Ovary (tissue), 9 donors: ENCODE measurements around the gene VBP1. TPM values are rescaled to one million over a fixed set of nuclear protein-coding genes. Genes with fewer than 3 reads are reported as not detected.

Experiments used
- DNase-seq, 5 donors: peaks; one replicate each; pipeline ENCODE4 v3.0.0-alpha.2; 2019 to 2020
- H3K27ac ChIP-seq, 2 donors: fragments of 200-600 bp; one replicate each; pipeline versions ENCODE4 v1.5.1 to v1.8.0; 2019 to 2022
- H3K27me3 ChIP-seq: fragments of 200-600 bp; one replicate; pipeline ENCODE4 v1.8.0; 2022
- H3K36me3 ChIP-seq: fragments of 200-600 bp; sonication (generic); one replicate; pipeline ENCODE4 v1.5.1; 2019
- H3K4me1 ChIP-seq: one replicate; pipeline ENCODE4 v1.8.1; 2013; ENCODE audit warnings: mild to moderate bottlenecking, moderate library complexity; ENCODE audit not compliant: insufficient read depth
- H3K4me3 ChIP-seq: fragments of 200-600 bp; sonication (generic); one replicate; pipeline ENCODE4 v1.5.1; 2017
- H3K9me3 ChIP-seq, 2 donors: fragments of 200-600 bp in 1 of 2; sonication (generic) in 1 of 2; one replicate each; pipeline versions ENCODE4 v1.5.1 to v1.8.1; 2013 to 2019; ENCODE audit warnings: mild to moderate bottlenecking in 1 of 2, moderate library complexity in 1 of 2
- EP300 ChIP-seq: sonication (generic); formaldehyde crosslinking; IDR thresholded peaks from one replicate; pipeline ENCODE4 v1.6.1; 2017; ENCODE audit warnings: antibody characterized with exemption
- POLR2A ChIP-seq: fragments of 450-650 bp; IDR thresholded peaks from one replicate; pipeline ENCODE4 v1.6.1; 2017; ENCODE audit warnings: antibody characterized with exemption, mild to moderate bottlenecking, moderate library complexity
- WGBS, 3 donors: extraction: QIAGEN DNeasy Blood & Tissue Kit in 1 of 3; methylation state at CpG; one replicate each; pipeline versions ENCODE4 v1.1.5 to v1.1.7; 2013 to 2017; 5-methylcytosine and 5-hydroxymethylcytosine counted together
- intact Hi-C, 4 donors: fragments of 100-400 bp; cut with DNase I; formaldehyde crosslinking; loops; one replicate each; pipeline versions ENCODE4 v1.11.0 to v1.15.1; 2022 to 2023
- polyA plus RNA-seq, 2 donors: library from polyadenylated mRNA; stranded (reverse); fragments of 200-250 nt in 1 of 2; fragments of 350-450 nt in 1 of 2; fragmentation: Illumina TruSeq in 1 of 2; extraction: RNeasy Lipid Tissue Mini Kit (QIAGEN cat#74804) in 1 of 2; gene quantifications; one replicate each; pipeline ENCODE4 v1.2.3, GENCODE V29; 2013 to 2014
- total RNA-seq, 7 donors: library from RNA; depleted of rRNA in 2 of 7; stranded (reverse); fragments of >200 nt in 2 of 7; fragmentation: NEBNext Ultra II Directional in 3 of 7; extraction: Animal tissue kit (Norgen Biotek cat#: 25700) in 3 of 7; gene quantifications; one replicate each; pipeline versions ENCODE4 v1.1.0 to v1.2.4, GENCODE V29; 2016 to 2023
- TF ChIP-seq, protein P1 (sequence below), 3 donors: fragments of 450-650 bp in 2 of 3; fragments of 200-600 bp in 1 of 3; IDR thresholded peaks; one replicate each; pipeline versions ENCODE4 v1.5.1 to v1.8.0; 2016 to 2022; ENCODE audit warnings: antibody characterized with exemption in 3 of 3, mild to moderate bottlenecking in 1 of 3
- donor health status: DM: no; HTN: no; CAD: no; lungs with moderate emphysema.
- donor health status: DM: no; HTN: no; CAD: no.
- donor health status: Bipolar disorder and iron deficiency.
- donor health status: DM: yes; HTN: yes; CAD: no.
- donor health status: DM: no; HTN: no; CAD: no.
- donor health status: DM: yes; HTN: yes; CAD: no.

The VBP1 gene
- total and polyA plus RNA-seq, 9 donors = 27.1 to 46.0 (median 34.3) TPM

DNA sequence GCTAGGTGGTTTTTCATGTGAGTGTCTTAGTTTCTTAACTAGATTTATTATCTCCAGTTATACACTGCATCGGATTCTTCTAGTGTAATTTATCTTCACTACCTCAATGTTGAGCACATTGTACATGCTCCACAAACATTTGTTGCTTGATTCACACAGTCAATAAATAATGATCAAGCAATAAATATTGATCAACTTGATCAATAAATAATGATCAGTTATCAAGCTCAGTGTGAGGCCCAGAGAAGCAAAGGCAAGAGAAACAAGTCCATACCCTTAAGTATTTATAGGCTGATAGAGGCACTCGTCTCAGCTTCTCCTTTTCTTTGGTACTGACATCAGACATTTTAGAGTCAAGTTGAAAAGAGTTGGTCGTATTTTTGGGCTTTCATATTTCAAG lies 5.1 kb upstream of the VBP1 start:
- Histone ChIP-seq H3K9me3 (no peaks in the 10 kb centered on the region), H3K27me3 (no peaks in the 10 kb centered on the region), H3K4me3 (no peak overlapping the region), H3K4me1 (no peaks in the 10 kb centered on the region), H3K36me3 (no peaks in the 10 kb centered on the region), H3K27ac (no peak overlapping the region)
- DNase-seq = no peak
- TF ChIP-seq EP300 (no peak), POLR2A (no peak)
- TF ChIP-seq, protein P1, sequence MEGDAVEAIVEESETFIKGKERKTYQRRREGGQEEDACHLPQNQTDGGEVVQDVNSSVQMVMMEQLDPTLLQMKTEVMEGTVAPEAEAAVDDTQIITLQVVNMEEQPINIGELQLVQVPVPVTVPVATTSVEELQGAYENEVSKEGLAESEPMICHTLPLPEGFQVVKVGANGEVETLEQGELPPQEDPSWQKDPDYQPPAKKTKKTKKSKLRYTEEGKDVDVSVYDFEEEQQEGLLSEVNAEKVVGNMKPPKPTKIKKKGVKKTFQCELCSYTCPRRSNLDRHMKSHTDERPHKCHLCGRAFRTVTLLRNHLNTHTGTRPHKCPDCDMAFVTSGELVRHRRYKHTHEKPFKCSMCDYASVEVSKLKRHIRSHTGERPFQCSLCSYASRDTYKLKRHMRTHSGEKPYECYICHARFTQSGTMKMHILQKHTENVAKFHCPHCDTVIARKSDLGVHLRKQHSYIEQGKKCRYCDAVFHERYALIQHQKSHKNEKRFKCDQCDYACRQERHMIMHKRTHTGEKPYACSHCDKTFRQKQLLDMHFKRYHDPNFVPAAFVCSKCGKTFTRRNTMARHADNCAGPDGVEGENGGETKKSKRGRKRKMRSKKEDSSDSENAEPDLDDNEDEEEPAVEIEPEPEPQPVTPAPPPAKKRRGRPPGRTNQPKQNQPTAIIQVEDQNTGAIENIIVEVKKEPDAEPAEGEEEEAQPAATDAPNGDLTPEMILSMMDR (IDR thresholded peaks at IDR 0.05) = no peak
- 58 to 61% (median 60%) methylated on average over 3 of the region's 3 CpGs for WGBS, 3 donors
- intact Hi-C loops = no loop called here

DNA sequence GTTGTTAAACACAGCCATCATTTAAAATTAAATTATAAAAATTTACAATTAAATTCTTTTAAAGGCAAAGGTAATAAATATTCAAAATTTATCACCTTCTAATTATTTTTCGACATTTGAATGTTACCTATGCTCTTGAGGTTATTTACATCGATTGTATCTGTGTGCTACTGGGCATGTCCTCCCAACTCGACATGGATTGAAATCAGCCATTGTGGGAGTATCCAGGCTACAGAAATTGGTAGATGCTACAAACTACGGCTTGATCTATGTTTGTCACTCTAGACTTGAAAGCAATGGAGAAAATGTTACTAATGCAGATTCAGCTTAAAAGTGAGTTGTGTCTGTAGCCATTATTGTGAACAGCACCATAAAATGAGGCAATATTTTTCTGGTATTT lies 2.5 kb upstream of the VBP1 start:
- Histone ChIP-seq H3K36me3 (no peaks in the 10 kb centered on the region), H3K9me3 (no peaks in the 10 kb centered on the region), H3K27me3 (no peaks in the 10 kb centered on the region), H3K27ac (no peak overlapping the region), H3K4me3 (no peak overlapping the region), H3K4me1 (peaks cover 2% of the 10 kb centered on the region)
- no peak for TF ChIP-seq EP300
- no peak for TF ChIP-seq POLR2A
- TF ChIP-seq, protein P1 (IDR thresholded peaks at IDR 0.05) = no peak
- no peak for DNase-seq
- intact Hi-C loops = no loop called here
- 61 to 69% (median 66%) methylated on average over 4 of the region's 4 CpGs for WGBS, 3 donors

GRCh38 chrX:155215443-155216178 lies 649 bp upstream of the VBP1 start:
- Histone ChIP-seq H3K4me1 (peaks cover 2% of the 10 kb centered on the region), H3K27me3 (no peaks in the 10 kb centered on the region), H3K9me3 (no peaks in the 10 kb centered on the region), H3K36me3 (no peaks in the 10 kb centered on the region), H3K27ac (peak overlapping the region in 1 of 2 donors; percentile 80), H3K4me3 (peak overlapping the region; percentile 78)
- TF ChIP-seq POLR2A (no peak), EP300 (no peak)
- TF ChIP-seq, protein P1 (IDR thresholded peaks at IDR 0.05) = no peak
- intact Hi-C loops = loop anchor here in 1 of 4 donors (5.0 kb wide), 1 partner anchor 1443 kb away; no protein-coding TSS in a partner anchor
- DNase-seq = no peak
- WGBS, 3 donors = 54 to 55% (median 55%) methylated on average over 15 of the region's 15 CpGs

- intact Hi-C loops = loop anchor here in 1 of 4 donors (5.0 kb wide), 1 partner anchor 1445 kb away; no protein-coding TSS in a partner anchor
- Histone ChIP-seq H3K4me3 (peak overlapping the region; percentile 78), H3K27me3 (no peaks in the 10 kb centered on the region), H3K27ac (peak overlapping the region; percentile 80 to 83), H3K4me1 (peaks cover 2% of the 10 kb centered on the region), H3K9me3 (no peaks in the 10 kb centered on the region), H3K36me3 (no peaks in the 10 kb centered on the region)
- TF ChIP-seq POLR2A = no peak
- no peak for TF ChIP-seq EP300
- TF ChIP-seq, protein P1 (IDR thresholded peaks at IDR 0.05) = no peak
- no peak for DNase-seq
- 35 to 36% (median 36%) methylated on average over 11 of the region's 11 CpGs for WGBS, 3 donors
Measured at GRCh38 chrX:155216940-155217440, 730 bp downstream of the VBP1 start.
